PC-3 (cell line): ENCODE results near the gene PRELID2.

Experiments
- CTCF ChIP-seq: fragments of 300-600 bp; sonication (generic); conservative IDR thresholded peaks from 2 replicates; pipeline ENCODE4 v1.5.1; 2017; ENCODE audit warnings: antibody characterized with exemption, low read depth, mild to moderate bottlenecking, low read length
- EZH2 ChIP-seq: fragments of 300-600 bp; sonication (generic); IDR thresholded peaks from one replicate; pipeline ENCODE4 v1.6.1; 2017; ENCODE audit warnings: antibody characterized with exemption, mild to moderate bottlenecking, low read length; ENCODE audit not compliant: unreplicated experiment
- EZH2phosphoT487 ChIP-seq: fragments of 300-600 bp; sonication (generic); IDR thresholded peaks from 2 replicates; pipeline ENCODE4 v1.6.1; 2018; ENCODE audit warnings: mild to moderate bottlenecking, antibody characterized with exemption, low read length, borderline replicate concordance

- TF ChIP-seq CTCF (no peak), EZH2 (no peak), EZH2phosphoT487 (no peak)
Observed at GRCh38 chr5:145872914-145873313, 37.8 kb upstream of the PRELID2 start, which contains the start of gene GRXCR2.
